Measurements from ENCODE around the gene LCAT. TPM values are rescaled to one million over a fixed set of nuclear protein-coding genes. Genes with fewer than 3 reads are reported as not detected.

The LCAT gene
- total and polyA plus RNA-seq, 9 of the 15 experiments (the other 6 are each of a cell fraction or from before 2014, with no cell fraction given): 0.46 to 21.0 (median 5.0) TPM

GRCh38 chr16:67963662-67964321, 19.9 kb upstream of the LCAT start:
- BruUV-seq (replicated peaks): no TSS peak
- FAIRE-seq: no peak
- CTCF ChIA-PET (ENCODE audit: low intra/inter-chr PET ratio): no interaction called here

More at GRCh38 chr16:67963662-67964321, 19.9 kb upstream of the LCAT start:
- in situ Hi-C loops (cut with MboI): no loop called here
- H3K27me3 ChIP-seq (ENCODE audit: control insufficient read depth in 2 of 2, insufficient read depth in 2 of 2, low read length in 2 of 2): no peaks in the 10 kb centered on the region
- H3K9me3 ChIP-seq (replicated peaks; ENCODE audit: control insufficient read depth, insufficient read depth, low read depth, low read length): no peaks in the 10 kb centered on the region
- 0 out of 3 replicates have a peak, but pooled peaks have one; percentile 5 for ATAC-seq
- no peak overlapping the region for H2AFZ ChIP-seq (ENCODE audit: low read depth, low read length)
- peak; percentile 36 to 66 (median 58) for DNase-seq (ENCODE audit: extremely low read depth in 1 of 4, low spot score in 3 of 4)
- peaks cover 27 to 56% of the 10 kb centered on the region in 2 experiments; a peak in 4 of 5 replicates for H3K4me1 ChIP-seq (replicated peaks in 1 of 2; ENCODE audit: control insufficient read depth in 2 of 2, insufficient read depth in 2 of 2, low read length in 2 of 2)
- H4K20me1 ChIP-seq (replicated peaks; ENCODE audit: control insufficient read depth, insufficient read depth, low read length): peaks cover 23% of the 10 kb centered on the region
- POLR2A ChIA-PET: interaction anchor here (0.6 to 1.5 kb wide), 7 partner anchors 14 to 118 kb away, joined by 3 to 5 read pairs (median 3); partner anchors contain the start of genes NUTF2 and PSMB10
- H3K4me2 ChIP-seq (ENCODE audit: insufficient read depth, low read length): no peak overlapping the region
- TF ChIP-seq RAD21 (CRISPR knock-in tag; conservative IDR thresholded peaks at IDR 0.05 in 1 of 2, IDR thresholded peaks at IDR 0.05 in 1 of 2) (peak in 1 of 2 experiments; percentile 12; a peak in 1 of 4 replicates), POLR2B (IDR thresholded peaks at IDR 0.05; ENCODE audit: low read depth, partially characterized antibody) (peak; percentile 22), LCOR (CRISPR knock-in tag; IDR thresholded peaks at IDR 0.05) (no peak), NFIC (IDR thresholded peaks at IDR 0.05) (peak; percentile 93), ZSCAN32 (CRISPR knock-in tag; IDR thresholded peaks at IDR 0.05) (no peak), NFIX (CRISPR knock-in tag; IDR thresholded peaks at IDR 0.05; ENCODE audit: low read depth) (peak; percentile 11; the same call in 1 of the 2 replicates), HCFC1 (IDR thresholded peaks at IDR 0.05; ENCODE audit: low read depth, low read length) (no peak), RBFOX2 (IDR thresholded peaks at IDR 0.05; ENCODE audit: low read depth, low read length) (peak; percentile 56), POLR2G (IDR thresholded peaks at IDR 0.05; ENCODE audit: low read depth, low read length) (peak; percentile 61; the same call in 1 of the 2 replicates)
- TF ChIP-seq, protein P1, sequence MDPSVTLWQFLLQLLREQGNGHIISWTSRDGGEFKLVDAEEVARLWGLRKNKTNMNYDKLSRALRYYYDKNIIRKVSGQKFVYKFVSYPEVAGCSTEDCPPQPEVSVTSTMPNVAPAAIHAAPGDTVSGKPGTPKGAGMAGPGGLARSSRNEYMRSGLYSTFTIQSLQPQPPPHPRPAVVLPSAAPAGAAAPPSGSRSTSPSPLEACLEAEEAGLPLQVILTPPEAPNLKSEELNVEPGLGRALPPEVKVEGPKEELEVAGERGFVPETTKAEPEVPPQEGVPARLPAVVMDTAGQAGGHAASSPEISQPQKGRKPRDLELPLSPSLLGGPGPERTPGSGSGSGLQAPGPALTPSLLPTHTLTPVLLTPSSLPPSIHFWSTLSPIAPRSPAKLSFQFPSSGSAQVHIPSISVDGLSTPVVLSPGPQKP (CRISPR knock-in tag; IDR thresholded peaks at IDR 0.05): no peak
- TF ChIP-seq, protein P2, sequence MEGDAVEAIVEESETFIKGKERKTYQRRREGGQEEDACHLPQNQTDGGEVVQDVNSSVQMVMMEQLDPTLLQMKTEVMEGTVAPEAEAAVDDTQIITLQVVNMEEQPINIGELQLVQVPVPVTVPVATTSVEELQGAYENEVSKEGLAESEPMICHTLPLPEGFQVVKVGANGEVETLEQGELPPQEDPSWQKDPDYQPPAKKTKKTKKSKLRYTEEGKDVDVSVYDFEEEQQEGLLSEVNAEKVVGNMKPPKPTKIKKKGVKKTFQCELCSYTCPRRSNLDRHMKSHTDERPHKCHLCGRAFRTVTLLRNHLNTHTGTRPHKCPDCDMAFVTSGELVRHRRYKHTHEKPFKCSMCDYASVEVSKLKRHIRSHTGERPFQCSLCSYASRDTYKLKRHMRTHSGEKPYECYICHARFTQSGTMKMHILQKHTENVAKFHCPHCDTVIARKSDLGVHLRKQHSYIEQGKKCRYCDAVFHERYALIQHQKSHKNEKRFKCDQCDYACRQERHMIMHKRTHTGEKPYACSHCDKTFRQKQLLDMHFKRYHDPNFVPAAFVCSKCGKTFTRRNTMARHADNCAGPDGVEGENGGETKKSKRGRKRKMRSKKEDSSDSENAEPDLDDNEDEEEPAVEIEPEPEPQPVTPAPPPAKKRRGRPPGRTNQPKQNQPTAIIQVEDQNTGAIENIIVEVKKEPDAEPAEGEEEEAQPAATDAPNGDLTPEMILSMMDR (IDR thresholded peaks at IDR 0.05 in 2 of 3, conservative IDR thresholded peaks at IDR 0.05 in 1 of 3; ENCODE audit: insufficient read depth in 2 of 3, low read depth in 1 of 3, low read length in 3 of 3): peak in 1 of 3 experiments; percentile 26; a peak in 2 of 6 replicates
- H3K9ac ChIP-seq (ENCODE audit: insufficient read depth in 1 of 2, low read depth in 2 of 2, low read length in 2 of 2): peak overlapping the region in 1 of 2 experiments; percentile 24; a peak in 1 of 4 replicates
- WGBS (ENCODE audit: insufficient coverage, low coverage, missing lambda C conversion rate): 81% methylated on average over 27 of the region's 32 CpGs
- peaks cover 13% of the 10 kb centered on the region for H3K9me1 ChIP-seq (ENCODE audit: control insufficient read depth, insufficient read depth, low read length)
- peaks cover 64% of the 10 kb centered on the region; the same call in 2 of the 3 replicates for H3K36me3 ChIP-seq (ENCODE audit: control insufficient read depth, insufficient read depth, low read length)
- H3K79me2 ChIP-seq (ENCODE audit: control insufficient read depth, insufficient read depth, low read length): peaks cover 26% of the 10 kb centered on the region
- no peak overlapping the region for H3K4me3 ChIP-seq
- intact Hi-C loops (cut with micrococcal nuclease): no loop called here
- H3K27ac ChIP-seq (ENCODE audit: extremely low read depth, low read depth, low read length): no peak overlapping the region
